ENCODE results near the gene PAPPA2.

Gene PAPPA2

GRCh38 chr1:176801514-176802020, 338.6 kb downstream of the PAPPA2 start:
- Histone ChIP-seq H3K27me3 (ENCODE audit: control insufficient read depth, insufficient read depth, low read length) (no peaks in the 10 kb centered on the region), H3K36me3 (ENCODE audit: control insufficient read depth, insufficient read depth, low read length) (no peaks in the 10 kb centered on the region), H3K4me1 (ENCODE audit: control insufficient read depth, insufficient read depth, low read length) (no peaks in the 10 kb centered on the region), H3K9ac (ENCODE audit: low read depth, low read length) (no peak overlapping the region), H3K9me3 (ENCODE audit: control insufficient read depth, insufficient read depth, low read length) (no peaks in the 10 kb centered on the region), H3K4me3 (ENCODE audit: low read depth, low read length) (no peak overlapping the region)

- H3K4me1 ChIP-seq (ENCODE audit: control insufficient read depth, insufficient read depth, low read length): no peaks in the 10 kb centered on the region
- H3K4me3 ChIP-seq (ENCODE audit: low read depth, low read length): no peak overlapping the region
Measured at GRCh38 chr1:176802316-176802715, 339.3 kb downstream of the PAPPA2 start.

GRCh38 chr1:176803042-176803441, 340.1 kb downstream of the PAPPA2 start:
- no peaks in the 10 kb centered on the region for H3K27me3 ChIP-seq (ENCODE audit: control insufficient read depth, insufficient read depth, low read length)
- no peaks in the 10 kb centered on the region for H3K9me3 ChIP-seq (ENCODE audit: control insufficient read depth, insufficient read depth, low read length)
- no peaks in the 10 kb centered on the region for H3K36me3 ChIP-seq (ENCODE audit: control insufficient read depth, insufficient read depth, low read length)
- H3K4me3 ChIP-seq (ENCODE audit: low read depth, low read length): no peak overlapping the region
- no peaks in the 10 kb centered on the region for H3K4me1 ChIP-seq (ENCODE audit: control insufficient read depth, insufficient read depth, low read length)
- H3K9ac ChIP-seq (ENCODE audit: low read depth, low read length): no peak overlapping the region

More at GRCh38 chr1:176802316-176802715, 339.3 kb downstream of the PAPPA2 start:
- Histone ChIP-seq H3K9me3 (ENCODE audit: control insufficient read depth, insufficient read depth, low read length) (no peaks in the 10 kb centered on the region), H3K36me3 (ENCODE audit: control insufficient read depth, insufficient read depth, low read length) (no peaks in the 10 kb centered on the region), H3K27me3 (ENCODE audit: control insufficient read depth, insufficient read depth, low read length) (no peaks in the 10 kb centered on the region), H3K9ac (ENCODE audit: low read depth, low read length) (no peak overlapping the region)

GRCh38 chr1:176803596-176803995, 340.6 kb downstream of the PAPPA2 start:
- Histone ChIP-seq H3K4me1 (ENCODE audit: control insufficient read depth, insufficient read depth, low read length) (no peaks in the 10 kb centered on the region), H3K4me3 (ENCODE audit: low read depth, low read length) (no peak overlapping the region), H3K27me3 (ENCODE audit: control insufficient read depth, insufficient read depth, low read length) (no peaks in the 10 kb centered on the region), H3K9ac (ENCODE audit: low read depth, low read length) (no peak overlapping the region), H3K9me3 (ENCODE audit: control insufficient read depth, insufficient read depth, low read length) (no peaks in the 10 kb centered on the region), H3K36me3 (ENCODE audit: control insufficient read depth, insufficient read depth, low read length) (no peaks in the 10 kb centered on the region)

GRCh38 chr1:176809292-176809691, 346.3 kb downstream of the PAPPA2 start:
- peaks cover 7% of the 10 kb centered on the region for H3K4me1 ChIP-seq (ENCODE audit: control insufficient read depth, insufficient read depth, low read length)
- H3K27me3 ChIP-seq (ENCODE audit: control insufficient read depth, insufficient read depth, low read length): no peaks in the 10 kb centered on the region
- no peak overlapping the region for H3K9ac ChIP-seq (ENCODE audit: low read depth, low read length)
- H3K36me3 ChIP-seq (ENCODE audit: control insufficient read depth, insufficient read depth, low read length): no peaks in the 10 kb centered on the region
- no peak overlapping the region for H3K4me3 ChIP-seq (ENCODE audit: low read depth, low read length)
- no peaks in the 10 kb centered on the region for H3K9me3 ChIP-seq (ENCODE audit: control insufficient read depth, insufficient read depth, low read length)

GRCh38 chr1:176811511-176812288, 348.7 kb downstream of the PAPPA2 start:
- Histone ChIP-seq H3K9me3 (ENCODE audit: control insufficient read depth, insufficient read depth, low read length) (no peaks in the 10 kb centered on the region), H3K36me3 (ENCODE audit: control insufficient read depth, insufficient read depth, low read length) (no peaks in the 10 kb centered on the region), H3K4me1 (ENCODE audit: control insufficient read depth, insufficient read depth, low read length) (peaks cover 7% of the 10 kb centered on the region), H3K27me3 (ENCODE audit: control insufficient read depth, insufficient read depth, low read length) (no peaks in the 10 kb centered on the region), H3K4me3 (ENCODE audit: low read depth, low read length) (no peak overlapping the region), H3K9ac (ENCODE audit: low read depth, low read length) (no peak overlapping the region)

GRCh38 chr1:176815621-176816020, 352.6 kb downstream of the PAPPA2 start:
- no peaks in the 10 kb centered on the region for H3K9me3 ChIP-seq (ENCODE audit: control insufficient read depth, insufficient read depth, low read length)
- H3K4me1 ChIP-seq (ENCODE audit: control insufficient read depth, insufficient read depth, low read length): peaks cover 7% of the 10 kb centered on the region
- H3K27me3 ChIP-seq (ENCODE audit: control insufficient read depth, insufficient read depth, low read length): no peaks in the 10 kb centered on the region
- H3K9ac ChIP-seq (ENCODE audit: low read depth, low read length): no peak overlapping the region
- H3K4me3 ChIP-seq (ENCODE audit: low read depth, low read length): no peak overlapping the region
- no peaks in the 10 kb centered on the region for H3K36me3 ChIP-seq (ENCODE audit: control insufficient read depth, insufficient read depth, low read length)

GRCh38 chr1:176816232-176816631, 353.3 kb downstream of the PAPPA2 start:
- Histone ChIP-seq H3K36me3 (ENCODE audit: control insufficient read depth, insufficient read depth, low read length) (no peaks in the 10 kb centered on the region), H3K4me3 (ENCODE audit: low read depth, low read length) (no peak overlapping the region)

GRCh38 chr1:176820391-176821031, 357.5 kb downstream of the PAPPA2 start:
- H3K9me3 ChIP-seq (ENCODE audit: control insufficient read depth, insufficient read depth, low read length): no peaks in the 10 kb centered on the region
- no peaks in the 10 kb centered on the region for H3K27me3 ChIP-seq (ENCODE audit: control insufficient read depth, insufficient read depth, low read length)
- H3K4me3 ChIP-seq (ENCODE audit: low read depth, low read length): no peak overlapping the region
- no peaks in the 10 kb centered on the region for H3K36me3 ChIP-seq (ENCODE audit: control insufficient read depth, insufficient read depth, low read length)
- no peak overlapping the region for H3K9ac ChIP-seq (ENCODE audit: low read depth, low read length)
- no peaks in the 10 kb centered on the region for H3K4me1 ChIP-seq (ENCODE audit: control insufficient read depth, insufficient read depth, low read length)

More at GRCh38 chr1:176816232-176816631, 353.3 kb downstream of the PAPPA2 start:
- H3K9me3 ChIP-seq (ENCODE audit: control insufficient read depth, insufficient read depth, low read length): no peaks in the 10 kb centered on the region
- H3K27me3 ChIP-seq (ENCODE audit: control insufficient read depth, insufficient read depth, low read length): no peaks in the 10 kb centered on the region
- H3K4me1 ChIP-seq (ENCODE audit: control insufficient read depth, insufficient read depth, low read length): peaks cover 7% of the 10 kb centered on the region
- no peak overlapping the region for H3K9ac ChIP-seq (ENCODE audit: low read depth, low read length)

- Histone ChIP-seq H3K27me3 (ENCODE audit: control insufficient read depth, insufficient read depth, low read length) (no peaks in the 10 kb centered on the region), H3K36me3 (ENCODE audit: control insufficient read depth, insufficient read depth, low read length) (no peaks in the 10 kb centered on the region), H3K9me3 (ENCODE audit: control insufficient read depth, insufficient read depth, low read length) (no peaks in the 10 kb centered on the region), H3K9ac (ENCODE audit: low read depth, low read length) (no peak overlapping the region), H3K4me1 (ENCODE audit: control insufficient read depth, insufficient read depth, low read length) (no peaks in the 10 kb centered on the region), H3K4me3 (ENCODE audit: low read depth, low read length) (no peak overlapping the region)
Measured at GRCh38 chr1:176826265-176826664, 363.3 kb downstream of the PAPPA2 start.

GRCh38 chr1:176829261-176829660, 366.3 kb downstream of the PAPPA2 start:
- Histone ChIP-seq H3K9ac (ENCODE audit: low read depth, low read length) (no peak overlapping the region), H3K4me1 (ENCODE audit: control insufficient read depth, insufficient read depth, low read length) (no peaks in the 10 kb centered on the region), H3K27me3 (ENCODE audit: control insufficient read depth, insufficient read depth, low read length) (no peaks in the 10 kb centered on the region)

GRCh38 chr1:176831150-176831549, 368.2 kb downstream of the PAPPA2 start:
- no peaks in the 10 kb centered on the region for H3K9me3 ChIP-seq (ENCODE audit: control insufficient read depth, insufficient read depth, low read length)
- H3K9ac ChIP-seq (ENCODE audit: low read depth, low read length): no peak overlapping the region
- no peaks in the 10 kb centered on the region for H3K4me1 ChIP-seq (ENCODE audit: control insufficient read depth, insufficient read depth, low read length)
- H3K27me3 ChIP-seq (ENCODE audit: control insufficient read depth, insufficient read depth, low read length): no peaks in the 10 kb centered on the region
- H3K36me3 ChIP-seq (ENCODE audit: control insufficient read depth, insufficient read depth, low read length): no peaks in the 10 kb centered on the region
- no peak overlapping the region for H3K4me3 ChIP-seq (ENCODE audit: low read depth, low read length)

More at GRCh38 chr1:176829261-176829660, 366.3 kb downstream of the PAPPA2 start:
- Histone ChIP-seq H3K36me3 (ENCODE audit: control insufficient read depth, insufficient read depth, low read length) (no peaks in the 10 kb centered on the region), H3K4me3 (ENCODE audit: low read depth, low read length) (no peak overlapping the region), H3K9me3 (ENCODE audit: control insufficient read depth, insufficient read depth, low read length) (no peaks in the 10 kb centered on the region)

Data from iPS-15b (cell line).